Bone marrow (tissue), 2 donors: Measurements from ENCODE around the gene OR2A14.
"Not testable (repeated sequence)": the region's sequence is repeated elsewhere in the genome, so short reads cannot be mapped to it uniquely, and the experiment has no call there.

ENCODE experiments used
- DNase-seq, 2 donors: peaks; one replicate each; lab custom pipeline; 2025; lab: John Stamatoyannopoulos, UW

Gene OR2A14

GRCh38 chr7:144158861-144159260 is 35.9 kb downstream of the OR2A14 start:
- no peak for DNase-seq

DNA sequence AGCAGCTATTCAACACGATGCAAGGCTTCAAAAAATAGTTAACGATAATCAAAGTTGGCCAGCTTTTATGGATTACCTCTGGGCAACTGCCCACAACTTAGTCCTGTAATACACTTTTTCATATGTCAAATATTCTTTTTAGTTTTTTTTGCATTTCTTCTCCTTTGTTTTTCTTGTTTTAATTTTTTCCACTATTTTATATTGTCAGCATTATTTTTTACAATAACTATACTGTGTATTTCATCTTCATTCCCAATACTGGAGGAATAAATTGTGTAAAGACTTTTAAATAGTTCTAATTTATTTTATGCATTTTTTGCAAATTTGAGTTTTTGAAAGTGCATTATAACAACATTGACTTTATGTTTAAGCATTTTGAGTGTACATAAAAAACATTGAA is 41.8 kb downstream of the OR2A14 start:
- DNase-seq = no peak

DNA sequence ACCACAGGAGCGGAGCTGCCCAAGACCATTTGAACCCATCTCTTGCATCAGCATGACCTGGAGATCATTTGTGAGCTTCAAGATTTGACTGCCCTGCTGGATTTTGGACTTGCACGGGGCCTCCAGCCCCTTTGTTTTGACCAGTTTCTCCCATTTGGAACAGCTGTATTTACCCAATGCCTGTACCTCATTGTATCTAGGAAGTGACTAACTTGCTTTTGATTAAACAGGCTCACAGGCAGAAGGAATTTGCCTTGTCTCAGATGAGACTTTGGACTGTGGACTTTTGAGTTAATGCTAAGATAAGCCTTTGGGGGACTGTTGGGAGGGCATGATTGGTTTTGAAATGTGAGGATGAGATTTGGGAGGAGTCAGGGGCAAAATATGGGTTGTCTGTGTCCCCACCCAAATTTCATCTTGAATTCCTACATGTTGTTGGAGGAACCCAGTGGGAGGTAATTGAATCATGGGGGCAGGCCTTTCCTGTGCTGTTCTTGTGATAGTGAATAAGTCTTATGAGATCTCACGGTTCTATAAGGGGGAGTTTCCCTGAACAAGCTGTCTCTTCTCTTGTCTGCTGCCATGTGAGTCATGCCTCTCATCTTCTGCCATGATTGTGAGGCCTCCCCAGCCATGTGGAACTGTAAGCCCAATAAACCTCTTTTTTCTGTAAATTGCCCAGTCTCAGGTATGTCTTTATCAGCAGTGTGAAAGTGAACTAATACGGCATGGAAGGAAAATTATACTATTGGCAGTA is 48.8 kb downstream of the OR2A14 start:
- DNase-seq = not testable (repeated sequence)

- no peak for DNase-seq
These were observed 51.6 kb downstream of the OR2A14 start for GRCh38 chr7:144174613-144175012.

- peak in 1 of 2 donors; percentile 1 for DNase-seq
These were observed 55.6 kb downstream of the OR2A14 start for GRCh38 chr7:144178380-144179164.

DNA sequence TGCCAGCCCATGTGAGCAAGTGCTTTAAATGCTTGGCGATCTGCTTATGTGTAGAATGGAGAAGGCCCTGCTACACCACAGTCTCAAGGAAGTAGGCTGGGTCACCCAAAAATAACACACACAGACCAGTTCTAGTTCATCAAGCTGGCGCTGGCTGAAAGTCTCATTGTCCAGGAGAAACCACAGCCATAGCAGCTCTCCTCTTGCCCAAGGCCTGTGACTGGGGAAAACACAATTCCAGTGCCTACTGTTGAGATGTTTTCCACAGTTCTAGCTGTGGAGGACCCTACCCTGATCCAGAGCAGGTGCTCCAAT is 56.1 kb downstream of the OR2A14 start:
- DNase-seq = not testable (repeated sequence)
